GM12878 (cell line): ENCODE results near the gene C1orf210. TPM values are rescaled to one million over a fixed set of nuclear protein-coding genes. Genes with fewer than 3 reads are reported as not detected.

Experiments used
- SREBF2 ChIP-seq: IDR thresholded peaks from 2 replicates; pipeline ENCODE4 v1.6.1; 2012; ENCODE audit warnings: mild to moderate bottlenecking, low read length
- polyA plus RNA-seq, 11 experiments: library from polyadenylated mRNA; depleted of rRNA in 4 of 11; unstranded in 6 of 11; stranded (reverse) in 5 of 11; fragments of >200 nt; fragmentation: Nextera tagmentation in 4 of 11; fragmentation: Illumina TruSeq in 1 of 11; extraction: Ambion mirVana in 4 of 11; extraction: Trizol in 1 of 11; gene quantifications; 1 replicate in 1 of 11; 2 replicates in 10 of 11; pipeline versions ENCODE4 v1.2.1 to v1.2.3, GENCODE V29; 2011 to 2016; ENCODE audit warnings: inconsistent platforms in 2 of 11, missing spikeins in 2 of 11, low read depth in 1 of 11
- total RNA-seq, 4 experiments: library from RNA; depleted of rRNA in 3 of 4; stranded (reverse); fragments of >200 nt in 3 of 4; fragmentation: Illumina TruSeq in 1 of 4; extraction: Trizol in 1 of 4; gene quantifications; 2 replicates each; pipeline versions ENCODE4 v1.2.1 to v1.2.3, GENCODE V29; 2013 to 2021
- TF ChIP-seq, protein P1 (sequence below): IDR thresholded peaks from 2 replicates; pipeline ENCODE4 v1.6.1; 2011; ENCODE audit warnings: low read depth, mild to moderate bottlenecking, low read length, moderate library complexity, borderline replicate concordance; ENCODE audit errors: extremely low read depth
- TF ChIP-seq, protein P2 (sequence below): fragments of 450-650 bp; IDR thresholded peaks from 2 replicates; pipeline ENCODE4 v1.6.1; 2017; ENCODE audit warnings: mild to moderate bottlenecking, low read depth, inconsistent platforms; ENCODE audit not compliant: poor library complexity, severe bottlenecking
- TF ChIP-seq, protein P3 (sequence below): fragments of 450-650 bp; formaldehyde crosslinking; IDR thresholded peaks from 2 replicates; pipeline ENCODE4 v1.4.0; 2020; ENCODE audit warnings: mild to moderate bottlenecking, moderate library complexity

Gene C1orf210
- total and polyA plus RNA-seq, 10 of the 15 experiments (the other 5 are each of a cell fraction or from before 2014, with no cell fraction given): 0.07 TPM; not detected in 9

DNA sequence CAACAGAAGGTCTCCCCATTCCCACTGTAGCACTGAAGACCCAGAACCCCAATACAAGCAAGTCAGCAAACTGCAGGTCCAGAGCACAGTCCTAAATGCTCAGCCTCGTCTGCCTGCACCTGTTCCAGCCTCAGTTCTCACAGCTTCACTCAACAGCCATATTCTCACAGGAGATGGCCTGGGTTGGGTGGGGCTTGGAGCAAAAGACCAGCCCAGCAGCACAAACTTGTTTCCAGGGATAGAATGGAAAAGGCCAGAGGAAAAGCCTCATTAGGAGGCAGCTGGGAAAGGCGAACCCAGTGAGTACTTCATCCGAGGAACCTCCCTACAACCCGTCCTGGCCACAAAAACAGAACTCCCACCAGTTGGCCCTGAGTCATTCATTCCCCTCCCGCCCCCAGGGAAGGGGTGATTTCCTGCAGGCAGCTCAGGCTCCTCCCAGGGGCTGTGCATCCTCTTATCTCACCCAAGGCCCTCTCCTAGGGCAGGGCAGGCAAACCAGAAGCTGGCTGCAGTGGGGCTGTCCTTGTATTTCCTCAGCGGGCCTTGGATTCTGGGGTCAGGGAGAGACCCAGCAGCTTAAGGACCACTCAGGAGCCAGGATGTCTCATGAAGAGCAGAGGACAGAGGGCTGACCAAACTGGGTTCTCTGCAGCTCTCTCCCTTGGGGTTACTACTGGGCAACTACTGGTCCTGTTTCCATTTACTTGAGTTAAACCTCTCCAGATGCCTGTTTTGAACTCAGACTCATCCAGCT lies 44.8 kb upstream of the C1orf210 start (continued):
- TF ChIP-seq, protein P1, sequence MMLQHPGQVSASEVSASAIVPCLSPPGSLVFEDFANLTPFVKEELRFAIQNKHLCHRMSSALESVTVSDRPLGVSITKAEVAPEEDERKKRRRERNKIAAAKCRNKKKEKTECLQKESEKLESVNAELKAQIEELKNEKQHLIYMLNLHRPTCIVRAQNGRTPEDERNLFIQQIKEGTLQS: no peak
- TF ChIP-seq, protein P2, sequence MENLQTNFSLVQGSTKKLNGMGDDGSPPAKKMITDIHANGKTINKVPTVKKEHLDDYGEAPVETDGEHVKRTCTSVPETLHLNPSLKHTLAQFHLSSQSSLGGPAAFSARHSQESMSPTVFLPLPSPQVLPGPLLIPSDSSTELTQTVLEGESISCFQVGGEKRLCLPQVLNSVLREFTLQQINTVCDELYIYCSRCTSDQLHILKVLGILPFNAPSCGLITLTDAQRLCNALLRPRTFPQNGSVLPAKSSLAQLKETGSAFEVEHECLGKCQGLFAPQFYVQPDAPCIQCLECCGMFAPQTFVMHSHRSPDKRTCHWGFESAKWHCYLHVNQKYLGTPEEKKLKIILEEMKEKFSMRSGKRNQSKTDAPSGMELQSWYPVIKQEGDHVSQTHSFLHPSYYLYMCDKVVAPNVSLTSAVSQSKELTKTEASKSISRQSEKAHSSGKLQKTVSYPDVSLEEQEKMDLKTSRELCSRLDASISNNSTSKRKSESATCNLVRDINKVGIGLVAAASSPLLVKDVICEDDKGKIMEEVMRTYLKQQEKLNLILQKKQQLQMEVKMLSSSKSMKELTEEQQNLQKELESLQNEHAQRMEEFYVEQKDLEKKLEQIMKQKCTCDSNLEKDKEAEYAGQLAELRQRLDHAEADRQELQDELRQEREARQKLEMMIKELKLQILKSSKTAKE: no peak
- TF ChIP-seq, protein P3, sequence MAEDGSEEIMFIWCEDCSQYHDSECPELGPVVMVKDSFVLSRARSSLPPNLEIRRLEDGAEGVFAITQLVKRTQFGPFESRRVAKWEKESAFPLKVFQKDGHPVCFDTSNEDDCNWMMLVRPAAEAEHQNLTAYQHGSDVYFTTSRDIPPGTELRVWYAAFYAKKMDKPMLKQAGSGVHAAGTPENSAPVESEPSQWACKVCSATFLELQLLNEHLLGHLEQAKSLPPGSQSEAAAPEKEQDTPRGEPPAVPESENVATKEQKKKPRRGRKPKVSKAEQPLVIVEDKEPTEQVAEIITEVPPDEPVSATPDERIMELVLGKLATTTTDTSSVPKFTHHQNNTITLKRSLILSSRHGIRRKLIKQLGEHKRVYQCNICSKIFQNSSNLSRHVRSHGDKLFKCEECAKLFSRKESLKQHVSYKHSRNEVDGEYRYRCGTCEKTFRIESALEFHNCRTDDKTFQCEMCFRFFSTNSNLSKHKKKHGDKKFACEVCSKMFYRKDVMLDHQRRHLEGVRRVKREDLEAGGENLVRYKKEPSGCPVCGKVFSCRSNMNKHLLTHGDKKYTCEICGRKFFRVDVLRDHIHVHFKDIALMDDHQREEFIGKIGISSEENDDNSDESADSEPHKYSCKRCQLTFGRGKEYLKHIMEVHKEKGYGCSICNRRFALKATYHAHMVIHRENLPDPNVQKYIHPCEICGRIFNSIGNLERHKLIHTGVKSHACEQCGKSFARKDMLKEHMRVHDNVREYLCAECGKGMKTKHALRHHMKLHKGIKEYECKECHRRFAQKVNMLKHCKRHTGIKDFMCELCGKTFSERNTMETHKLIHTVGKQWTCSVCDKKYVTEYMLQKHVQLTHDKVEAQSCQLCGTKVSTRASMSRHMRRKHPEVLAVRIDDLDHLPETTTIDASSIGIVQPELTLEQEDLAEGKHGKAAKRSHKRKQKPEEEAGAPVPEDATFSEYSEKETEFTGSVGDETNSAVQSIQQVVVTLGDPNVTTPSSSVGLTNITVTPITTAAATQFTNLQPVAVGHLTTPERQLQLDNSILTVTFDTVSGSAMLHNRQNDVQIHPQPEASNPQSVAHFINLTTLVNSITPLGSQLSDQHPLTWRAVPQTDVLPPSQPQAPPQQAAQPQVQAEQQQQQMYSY (CRISPR knock-in tag): no peak
- no peak for TF ChIP-seq SREBF2
